ENCODE data around the gene GLT8D1.

- TF ChIP-seq, protein P1, sequence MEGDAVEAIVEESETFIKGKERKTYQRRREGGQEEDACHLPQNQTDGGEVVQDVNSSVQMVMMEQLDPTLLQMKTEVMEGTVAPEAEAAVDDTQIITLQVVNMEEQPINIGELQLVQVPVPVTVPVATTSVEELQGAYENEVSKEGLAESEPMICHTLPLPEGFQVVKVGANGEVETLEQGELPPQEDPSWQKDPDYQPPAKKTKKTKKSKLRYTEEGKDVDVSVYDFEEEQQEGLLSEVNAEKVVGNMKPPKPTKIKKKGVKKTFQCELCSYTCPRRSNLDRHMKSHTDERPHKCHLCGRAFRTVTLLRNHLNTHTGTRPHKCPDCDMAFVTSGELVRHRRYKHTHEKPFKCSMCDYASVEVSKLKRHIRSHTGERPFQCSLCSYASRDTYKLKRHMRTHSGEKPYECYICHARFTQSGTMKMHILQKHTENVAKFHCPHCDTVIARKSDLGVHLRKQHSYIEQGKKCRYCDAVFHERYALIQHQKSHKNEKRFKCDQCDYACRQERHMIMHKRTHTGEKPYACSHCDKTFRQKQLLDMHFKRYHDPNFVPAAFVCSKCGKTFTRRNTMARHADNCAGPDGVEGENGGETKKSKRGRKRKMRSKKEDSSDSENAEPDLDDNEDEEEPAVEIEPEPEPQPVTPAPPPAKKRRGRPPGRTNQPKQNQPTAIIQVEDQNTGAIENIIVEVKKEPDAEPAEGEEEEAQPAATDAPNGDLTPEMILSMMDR (conservative IDR thresholded peaks at IDR 0.05 in 1 of 2, IDR thresholded peaks at IDR 0.05 in 1 of 2; ENCODE audit: low read depth in 1 of 2, low read length in 2 of 2), result no peak
- no peak for TF ChIP-seq EZH2 (IDR thresholded peaks at IDR 0.05; ENCODE audit: low read length, missing control alignments)
Observed at GRCh38 chr3:52679199-52679538, 26.4 kb downstream of the GLT8D1 start.

Measured in fibroblast of lung (primary cell).